ENCODE data around the gene KDM1A. TPM values are rescaled to one million over a fixed set of nuclear protein-coding genes. Genes with fewer than 3 reads are reported as not detected.

The KDM1A gene
- total RNA-seq, 1 donor from 2014 or later = 103 TPM

DNA sequence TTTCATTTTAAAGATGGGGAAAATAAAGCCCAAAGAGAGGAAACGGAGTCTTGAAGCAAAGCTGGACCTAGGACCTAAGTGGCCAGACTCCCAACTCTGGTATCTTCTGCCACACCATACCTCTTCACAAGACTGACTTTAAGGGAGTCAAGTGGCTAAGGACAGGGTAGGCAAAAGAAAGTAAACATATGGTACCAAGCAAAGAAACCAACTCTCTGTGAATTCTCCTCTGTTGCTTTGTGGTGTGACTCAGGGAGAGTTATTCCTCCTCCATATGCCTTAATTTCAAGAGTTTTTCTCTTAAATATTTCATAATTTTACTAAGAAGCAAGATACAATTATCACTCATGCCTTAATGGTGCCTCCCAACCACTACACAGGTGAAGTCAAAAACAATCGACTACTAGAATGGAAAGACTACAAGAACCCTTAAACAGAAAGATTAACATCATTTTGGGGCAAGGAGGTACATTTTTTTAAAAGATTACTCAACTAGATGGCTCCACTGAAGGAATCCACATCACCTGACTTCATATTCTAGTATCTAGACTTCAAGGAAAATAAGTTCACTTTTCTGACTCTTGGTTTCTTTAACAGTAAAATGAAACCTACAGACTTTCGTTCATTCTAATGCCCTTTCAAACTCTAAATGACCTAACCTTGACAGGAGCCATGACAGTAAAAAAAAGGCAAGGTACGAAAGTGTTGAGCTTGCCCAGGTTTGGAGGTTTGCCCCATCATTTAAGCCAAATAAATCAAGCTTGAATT is 105.2 kb downstream of the KDM1A start:
- Mint-ChIP-seq H3K4me3 (ENCODE audit: unreplicated experiment) (no peak overlapping the region), H3K4me1 (ENCODE audit: unreplicated experiment) (peaks cover 63% of the 10 kb centered on the region), H3K36me3 (ENCODE audit: unreplicated experiment) (peaks cover under 1% of the 10 kb centered on the region), H3K9me3 (ENCODE audit: unreplicated experiment) (no peaks in the 10 kb centered on the region), H3K27ac (ENCODE audit: unreplicated experiment) (no peak overlapping the region), H3K27me3 (ENCODE audit: unreplicated experiment) (no peaks in the 10 kb centered on the region)
- TF ChIP-seq, protein P1, sequence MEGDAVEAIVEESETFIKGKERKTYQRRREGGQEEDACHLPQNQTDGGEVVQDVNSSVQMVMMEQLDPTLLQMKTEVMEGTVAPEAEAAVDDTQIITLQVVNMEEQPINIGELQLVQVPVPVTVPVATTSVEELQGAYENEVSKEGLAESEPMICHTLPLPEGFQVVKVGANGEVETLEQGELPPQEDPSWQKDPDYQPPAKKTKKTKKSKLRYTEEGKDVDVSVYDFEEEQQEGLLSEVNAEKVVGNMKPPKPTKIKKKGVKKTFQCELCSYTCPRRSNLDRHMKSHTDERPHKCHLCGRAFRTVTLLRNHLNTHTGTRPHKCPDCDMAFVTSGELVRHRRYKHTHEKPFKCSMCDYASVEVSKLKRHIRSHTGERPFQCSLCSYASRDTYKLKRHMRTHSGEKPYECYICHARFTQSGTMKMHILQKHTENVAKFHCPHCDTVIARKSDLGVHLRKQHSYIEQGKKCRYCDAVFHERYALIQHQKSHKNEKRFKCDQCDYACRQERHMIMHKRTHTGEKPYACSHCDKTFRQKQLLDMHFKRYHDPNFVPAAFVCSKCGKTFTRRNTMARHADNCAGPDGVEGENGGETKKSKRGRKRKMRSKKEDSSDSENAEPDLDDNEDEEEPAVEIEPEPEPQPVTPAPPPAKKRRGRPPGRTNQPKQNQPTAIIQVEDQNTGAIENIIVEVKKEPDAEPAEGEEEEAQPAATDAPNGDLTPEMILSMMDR (IDR thresholded peaks at IDR 0.05) = no peak
- no peak for DNase-seq (ENCODE audit: extremely low spot score, unreplicated experiment)

DNA sequence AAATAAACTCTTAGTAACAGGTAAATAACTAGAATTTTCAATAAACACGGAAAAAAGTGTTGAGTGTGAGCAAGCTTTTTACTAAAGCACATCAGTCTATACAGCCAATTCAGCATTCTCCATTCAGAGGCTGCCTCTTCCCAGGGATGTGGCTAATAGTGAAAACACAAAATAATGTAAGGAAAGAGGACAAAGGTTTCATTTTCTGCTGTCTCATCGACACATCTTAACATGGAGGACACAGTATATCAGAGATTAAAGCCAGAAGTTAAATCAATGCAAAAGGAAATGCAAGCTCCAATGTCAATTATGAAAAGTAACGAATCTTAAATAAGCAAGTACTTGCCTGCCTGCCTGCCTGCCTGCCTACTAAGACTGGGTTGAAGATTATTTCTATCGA is 106.2 kb downstream of the KDM1A start:
- H3K36me3 Mint-ChIP-seq (ENCODE audit: unreplicated experiment) = peaks cover 3% of the 10 kb centered on the region
- DNase-seq (ENCODE audit: extremely low spot score, unreplicated experiment) = no peak
- TF ChIP-seq, protein P1 (IDR thresholded peaks at IDR 0.05) = no peak
- no peaks in the 10 kb centered on the region for H3K27me3 Mint-ChIP-seq (ENCODE audit: unreplicated experiment)
- no peak overlapping the region for H3K4me3 Mint-ChIP-seq (ENCODE audit: unreplicated experiment)
- H3K9me3 Mint-ChIP-seq (ENCODE audit: unreplicated experiment) = no peaks in the 10 kb centered on the region
- peaks cover 62% of the 10 kb centered on the region for H3K4me1 Mint-ChIP-seq (ENCODE audit: unreplicated experiment)
- H3K27ac Mint-ChIP-seq (ENCODE audit: unreplicated experiment) = peak overlapping the region; percentile 35

DNA sequence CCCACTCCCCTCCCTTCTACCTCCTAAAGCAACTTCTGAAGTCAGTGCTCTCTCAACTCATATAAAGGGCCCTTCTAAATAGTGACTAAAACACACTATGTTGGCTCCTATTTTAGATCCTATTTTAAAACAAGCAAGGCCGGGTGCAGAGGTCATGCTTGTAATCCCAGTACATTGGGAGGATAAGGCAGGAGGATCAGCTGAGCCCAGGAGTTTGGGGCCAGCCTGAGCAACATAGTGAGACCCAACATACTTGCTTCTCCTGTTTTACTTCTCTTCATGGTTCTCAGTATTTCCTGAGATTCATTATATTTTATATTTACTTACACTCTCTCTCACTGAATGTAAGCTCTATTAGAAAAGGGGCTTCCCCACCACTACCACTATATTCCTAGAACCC is 106.9 kb downstream of the KDM1A start:
- no peaks in the 10 kb centered on the region for H3K27me3 Mint-ChIP-seq (ENCODE audit: unreplicated experiment)
- H3K9me3 Mint-ChIP-seq (ENCODE audit: unreplicated experiment) = no peaks in the 10 kb centered on the region
- peak overlapping the region; percentile 29 for H3K27ac Mint-ChIP-seq (ENCODE audit: unreplicated experiment)
- no peak for DNase-seq (ENCODE audit: extremely low spot score, unreplicated experiment)
- H3K4me3 Mint-ChIP-seq (ENCODE audit: unreplicated experiment) = no peak overlapping the region
- TF ChIP-seq, protein P1 (IDR thresholded peaks at IDR 0.05) = no peak
- peaks cover 59% of the 10 kb centered on the region for H3K4me1 Mint-ChIP-seq (ENCODE audit: unreplicated experiment)
- H3K36me3 Mint-ChIP-seq (ENCODE audit: unreplicated experiment) = peaks cover 3% of the 10 kb centered on the region

DNA sequence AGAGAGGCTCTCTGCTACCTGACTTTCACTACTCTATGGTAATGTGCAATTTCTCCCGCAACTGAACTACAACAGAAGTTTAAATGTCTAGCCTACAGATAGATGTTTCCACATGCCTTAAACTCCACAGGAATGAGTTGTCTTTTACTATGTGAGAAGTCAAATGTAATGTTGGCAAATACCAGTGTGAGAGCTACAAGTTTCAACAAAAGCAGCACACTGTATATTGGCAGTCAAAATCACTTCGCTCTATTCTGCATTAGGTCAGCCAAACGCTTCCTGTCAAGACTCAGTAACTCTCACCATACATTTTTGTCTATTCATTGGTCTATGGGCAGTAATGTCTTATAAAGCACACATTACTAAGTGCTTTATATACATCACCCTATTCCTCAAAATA is 107.5 kb downstream of the KDM1A start:
- Mint-ChIP-seq H3K36me3 (ENCODE audit: unreplicated experiment) (peaks cover 3% of the 10 kb centered on the region), H3K9me3 (ENCODE audit: unreplicated experiment) (no peaks in the 10 kb centered on the region), H3K27ac (ENCODE audit: unreplicated experiment) (peak overlapping the region; percentile 29), H3K27me3 (ENCODE audit: unreplicated experiment) (no peaks in the 10 kb centered on the region), H3K4me3 (ENCODE audit: unreplicated experiment) (no peak overlapping the region), H3K4me1 (ENCODE audit: unreplicated experiment) (peaks cover 62% of the 10 kb centered on the region)
- DNase-seq (ENCODE audit: extremely low spot score, unreplicated experiment) = no peak
- TF ChIP-seq, protein P1 (IDR thresholded peaks at IDR 0.05) = no peak

DNA sequence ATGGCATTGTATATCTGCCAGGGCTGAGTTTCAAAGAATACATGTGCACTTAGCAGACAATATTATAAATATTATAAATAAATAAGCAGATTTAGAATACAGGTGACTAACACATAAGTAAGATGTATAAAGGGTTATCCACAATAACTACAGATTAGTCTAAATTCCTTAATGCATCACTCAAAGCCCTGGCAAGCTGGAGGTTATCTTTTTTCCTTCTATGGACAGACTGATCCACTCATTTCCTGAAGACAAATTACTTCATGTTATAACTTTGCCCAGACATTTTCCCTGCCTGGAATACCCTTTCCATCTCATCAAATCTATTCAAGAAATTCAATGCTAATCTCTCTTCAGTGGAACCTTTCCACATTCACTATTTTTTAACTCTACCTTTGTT is 110.6 kb downstream of the KDM1A start:
- Mint-ChIP-seq H3K4me3 (ENCODE audit: unreplicated experiment) (no peak overlapping the region), H3K27ac (ENCODE audit: unreplicated experiment) (no peak overlapping the region), H3K4me1 (ENCODE audit: unreplicated experiment) (peaks cover 44% of the 10 kb centered on the region), H3K27me3 (ENCODE audit: unreplicated experiment) (no peaks in the 10 kb centered on the region), H3K36me3 (ENCODE audit: unreplicated experiment) (peaks cover 8% of the 10 kb centered on the region), H3K9me3 (ENCODE audit: unreplicated experiment) (no peaks in the 10 kb centered on the region)
- TF ChIP-seq, protein P1 (IDR thresholded peaks at IDR 0.05) = no peak
- DNase-seq (ENCODE audit: extremely low spot score, unreplicated experiment) = no peak
